ENCODE measurements around the gene TGFBR3L.

Gene TGFBR3L

GRCh38 chr19:7894612-7895309, 19.9 kb upstream of the TGFBR3L start:
- Histone ChIP-seq H3K4me3 (ENCODE audit: low read length in 2 of 2) (no peak overlapping the region), H3K27me3 (ENCODE audit: control insufficient read depth in 2 of 2, insufficient read depth in 2 of 2, low read length in 2 of 2) (no peaks in the 10 kb centered on the region), H3K4me1 (ENCODE audit: control insufficient read depth in 2 of 2, insufficient read depth in 2 of 2, low read length in 2 of 2) (peaks cover 0 to 9% of the 10 kb centered on the region in 2 donors), H3K9me3 (ENCODE audit: control insufficient read depth in 2 of 2, low read length in 2 of 2) (no peaks in the 10 kb centered on the region), H3K9ac (ENCODE audit: low read depth in 1 of 2, low read length in 2 of 2) (peak overlapping the region in 1 of 2 donors; percentile 43), H3K36me3 (ENCODE audit: control insufficient read depth in 2 of 2, insufficient read depth in 2 of 2, low read length in 2 of 2) (no peaks in the 10 kb centered on the region), H3K27ac (ENCODE audit: low read depth in 2 of 2, low read length in 2 of 2) (no peak overlapping the region)

DNA sequence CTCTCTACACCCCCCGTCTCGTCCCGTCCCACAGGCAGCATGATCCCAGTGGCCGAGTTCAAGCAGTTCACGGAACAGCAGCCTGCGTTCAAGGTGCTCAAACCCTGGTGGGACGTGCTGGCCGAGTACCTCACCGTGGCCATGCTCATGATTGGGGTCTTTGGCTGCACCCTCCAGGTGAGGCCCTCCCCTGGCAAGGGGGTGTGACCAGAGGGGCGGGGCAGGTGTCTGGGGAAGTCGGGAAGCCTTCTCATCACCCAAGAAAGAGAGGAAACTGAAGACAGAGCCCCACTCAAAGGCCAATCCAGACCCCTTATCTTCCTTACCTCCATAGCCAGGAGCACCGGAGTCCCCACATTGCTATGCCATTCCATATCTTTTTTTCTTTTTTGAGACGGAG, 19.1 kb upstream of the TGFBR3L start:
- H3K9ac ChIP-seq (ENCODE audit: low read depth in 1 of 2, low read length in 2 of 2) = no peak overlapping the region
- no peaks in the 10 kb centered on the region for H3K27me3 ChIP-seq (ENCODE audit: control insufficient read depth in 2 of 2, insufficient read depth in 2 of 2, low read length in 2 of 2)
- H3K36me3 ChIP-seq (ENCODE audit: control insufficient read depth in 2 of 2, insufficient read depth in 2 of 2, low read length in 2 of 2) = no peaks in the 10 kb centered on the region
- H3K4me1 ChIP-seq (ENCODE audit: control insufficient read depth in 2 of 2, insufficient read depth in 2 of 2, low read length in 2 of 2) = peaks cover 0 to 9% of the 10 kb centered on the region in 2 donors
- no peaks in the 10 kb centered on the region for H3K9me3 ChIP-seq (ENCODE audit: control insufficient read depth in 2 of 2, low read length in 2 of 2)
- no peak overlapping the region for H3K27ac ChIP-seq (ENCODE audit: low read depth in 2 of 2, low read length in 2 of 2)
- no peak overlapping the region for H3K4me3 ChIP-seq (ENCODE audit: low read length in 2 of 2)

GRCh38 chr19:7897292-7897691, 17.3 kb upstream of the TGFBR3L start:
- Histone ChIP-seq H3K4me3 (ENCODE audit: low read length in 2 of 2) (no peak overlapping the region), H3K27me3 (ENCODE audit: control insufficient read depth in 2 of 2, insufficient read depth in 2 of 2, low read length in 2 of 2) (no peaks in the 10 kb centered on the region), H3K9ac (ENCODE audit: low read depth in 1 of 2, low read length in 2 of 2) (no peak overlapping the region), H3K9me3 (ENCODE audit: control insufficient read depth in 2 of 2, low read length in 2 of 2) (no peaks in the 10 kb centered on the region), H3K36me3 (ENCODE audit: control insufficient read depth in 2 of 2, insufficient read depth in 2 of 2, low read length in 2 of 2) (no peaks in the 10 kb centered on the region), H3K27ac (ENCODE audit: low read depth in 2 of 2, low read length in 2 of 2) (no peak overlapping the region), H3K4me1 (ENCODE audit: control insufficient read depth in 2 of 2, insufficient read depth in 2 of 2, low read length in 2 of 2) (peaks cover 0 to 9% of the 10 kb centered on the region in 2 donors)

- no peak overlapping the region for H3K27ac ChIP-seq (ENCODE audit: low read depth in 2 of 2, low read length in 2 of 2)
- peaks cover 8 to 17% of the 10 kb centered on the region in 2 donors for H3K4me1 ChIP-seq (ENCODE audit: control insufficient read depth in 2 of 2, insufficient read depth in 2 of 2, low read length in 2 of 2)
- no peaks in the 10 kb centered on the region for H3K27me3 ChIP-seq (ENCODE audit: control insufficient read depth in 2 of 2, insufficient read depth in 2 of 2, low read length in 2 of 2)
- no peaks in the 10 kb centered on the region for H3K9me3 ChIP-seq (ENCODE audit: control insufficient read depth in 2 of 2, low read length in 2 of 2)
- H3K36me3 ChIP-seq (ENCODE audit: control insufficient read depth in 2 of 2, insufficient read depth in 2 of 2, low read length in 2 of 2) = no peaks in the 10 kb centered on the region
- H3K4me3 ChIP-seq (ENCODE audit: low read length in 2 of 2) = no peak overlapping the region
- no peak overlapping the region for H3K9ac ChIP-seq (ENCODE audit: low read depth in 1 of 2, low read length in 2 of 2)
These were observed 15.7 kb upstream of the TGFBR3L start for GRCh38 chr19:7898967-7899366.

GRCh38 chr19:7899751-7900378, 14.8 kb upstream of the TGFBR3L start:
- H3K4me1 ChIP-seq (ENCODE audit: control insufficient read depth in 2 of 2, insufficient read depth in 2 of 2, low read length in 2 of 2) = peaks cover 13 to 19% of the 10 kb centered on the region in 2 donors
- no peaks in the 10 kb centered on the region for H3K36me3 ChIP-seq (ENCODE audit: control insufficient read depth in 2 of 2, insufficient read depth in 2 of 2, low read length in 2 of 2)
- no peaks in the 10 kb centered on the region for H3K9me3 ChIP-seq (ENCODE audit: control insufficient read depth in 2 of 2, low read length in 2 of 2)
- no peak overlapping the region for H3K27ac ChIP-seq (ENCODE audit: low read depth in 2 of 2, low read length in 2 of 2)
- no peak overlapping the region for H3K9ac ChIP-seq (ENCODE audit: low read depth in 1 of 2, low read length in 2 of 2)
- H3K4me3 ChIP-seq (ENCODE audit: low read length in 2 of 2) = no peak overlapping the region
- H3K27me3 ChIP-seq (ENCODE audit: control insufficient read depth in 2 of 2, insufficient read depth in 2 of 2, low read length in 2 of 2) = no peaks in the 10 kb centered on the region

GRCh38 chr19:7900401-7900870, 14.2 kb upstream of the TGFBR3L start:
- Histone ChIP-seq H3K9ac (ENCODE audit: low read depth in 1 of 2, low read length in 2 of 2) (no peak overlapping the region), H3K36me3 (ENCODE audit: control insufficient read depth in 2 of 2, insufficient read depth in 2 of 2, low read length in 2 of 2) (no peaks in the 10 kb centered on the region), H3K27ac (ENCODE audit: low read depth in 2 of 2, low read length in 2 of 2) (no peak overlapping the region), H3K9me3 (ENCODE audit: control insufficient read depth in 2 of 2, low read length in 2 of 2) (no peaks in the 10 kb centered on the region), H3K4me1 (ENCODE audit: control insufficient read depth in 2 of 2, insufficient read depth in 2 of 2, low read length in 2 of 2) (peaks cover 16 to 19% of the 10 kb centered on the region in 2 donors), H3K4me3 (ENCODE audit: low read length in 2 of 2) (no peak overlapping the region), H3K27me3 (ENCODE audit: control insufficient read depth in 2 of 2, insufficient read depth in 2 of 2, low read length in 2 of 2) (no peaks in the 10 kb centered on the region)

GRCh38 chr19:7900931-7901330, 13.7 kb upstream of the TGFBR3L start:
- H3K9ac ChIP-seq (ENCODE audit: low read depth in 1 of 2, low read length in 2 of 2) = no peak overlapping the region

DNA sequence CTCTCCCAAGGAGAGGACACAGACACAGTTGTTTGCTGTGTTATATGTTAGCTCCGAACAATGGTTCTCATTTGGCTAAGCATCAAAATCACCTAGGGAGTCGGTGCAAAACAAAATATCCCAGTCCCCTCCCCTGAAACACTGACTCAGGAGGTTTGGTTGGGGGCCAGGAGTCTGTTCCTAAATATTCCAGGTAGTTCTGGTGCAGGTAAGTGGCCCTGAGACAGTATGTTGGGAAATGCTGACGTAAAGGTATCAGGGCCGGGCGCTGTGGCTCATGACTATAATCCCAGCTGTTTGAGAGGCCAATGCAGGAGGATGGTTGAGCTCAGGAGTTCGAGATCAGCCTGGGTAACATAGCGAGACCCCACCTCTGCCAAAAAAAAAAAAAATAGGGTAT, 13.3 kb upstream of the TGFBR3L start:
- Histone ChIP-seq H3K36me3 (ENCODE audit: control insufficient read depth in 2 of 2, insufficient read depth in 2 of 2, low read length in 2 of 2) (no peaks in the 10 kb centered on the region), H3K27me3 (ENCODE audit: control insufficient read depth in 2 of 2, insufficient read depth in 2 of 2, low read length in 2 of 2) (no peaks in the 10 kb centered on the region), H3K9me3 (ENCODE audit: control insufficient read depth in 2 of 2, low read length in 2 of 2) (no peaks in the 10 kb centered on the region), H3K4me1 (ENCODE audit: control insufficient read depth in 2 of 2, insufficient read depth in 2 of 2, low read length in 2 of 2) (peaks cover 16 to 19% of the 10 kb centered on the region in 2 donors), H3K9ac (ENCODE audit: low read depth in 1 of 2, low read length in 2 of 2) (no peak overlapping the region), H3K27ac (ENCODE audit: low read depth in 2 of 2, low read length in 2 of 2) (no peak overlapping the region), H3K4me3 (ENCODE audit: low read length in 2 of 2) (no peak overlapping the region)

More at GRCh38 chr19:7900931-7901330, 13.7 kb upstream of the TGFBR3L start:
- no peaks in the 10 kb centered on the region for H3K36me3 ChIP-seq (ENCODE audit: control insufficient read depth in 2 of 2, insufficient read depth in 2 of 2, low read length in 2 of 2)
- H3K9me3 ChIP-seq (ENCODE audit: control insufficient read depth in 2 of 2, low read length in 2 of 2) = no peaks in the 10 kb centered on the region
- peaks cover 16 to 19% of the 10 kb centered on the region in 2 donors for H3K4me1 ChIP-seq (ENCODE audit: control insufficient read depth in 2 of 2, insufficient read depth in 2 of 2, low read length in 2 of 2)
- H3K4me3 ChIP-seq (ENCODE audit: low read length in 2 of 2) = no peak overlapping the region
- no peak overlapping the region for H3K27ac ChIP-seq (ENCODE audit: low read depth in 2 of 2, low read length in 2 of 2)
- no peaks in the 10 kb centered on the region for H3K27me3 ChIP-seq (ENCODE audit: control insufficient read depth in 2 of 2, insufficient read depth in 2 of 2, low read length in 2 of 2)

- Histone ChIP-seq H3K4me1 (ENCODE audit: control insufficient read depth in 2 of 2, insufficient read depth in 2 of 2, low read length in 2 of 2) (peaks cover 16 to 19% of the 10 kb centered on the region in 2 donors), H3K36me3 (ENCODE audit: control insufficient read depth in 2 of 2, insufficient read depth in 2 of 2, low read length in 2 of 2) (no peaks in the 10 kb centered on the region), H3K9ac (ENCODE audit: low read depth in 1 of 2, low read length in 2 of 2) (peak overlapping the region; percentile 76 to 87), H3K9me3 (ENCODE audit: control insufficient read depth in 2 of 2, low read length in 2 of 2) (no peaks in the 10 kb centered on the region), H3K27me3 (ENCODE audit: control insufficient read depth in 2 of 2, insufficient read depth in 2 of 2, low read length in 2 of 2) (no peaks in the 10 kb centered on the region), H3K27ac (ENCODE audit: low read depth in 2 of 2, low read length in 2 of 2) (peak overlapping the region; percentile 78 to 86), H3K4me3 (ENCODE audit: low read length in 2 of 2) (peak overlapping the region; percentile 70 to 91)
These were observed 11.8 kb upstream of the TGFBR3L start for GRCh38 chr19:7902796-7903243.

GRCh38 chr19:7903244-7904073, 11.2 kb upstream of the TGFBR3L start, which contains the start of gene MAP2K7:
Gene MAP2K7, plus strand, starts transcription at chr19:7903877. Its CDS starts 68 bp downstream, at chr19:7903945.
- H3K9me3 ChIP-seq (ENCODE audit: control insufficient read depth in 2 of 2, low read length in 2 of 2) = no peaks in the 10 kb centered on the region
- H3K36me3 ChIP-seq (ENCODE audit: control insufficient read depth in 2 of 2, insufficient read depth in 2 of 2, low read length in 2 of 2) = no peaks in the 10 kb centered on the region
- no peaks in the 10 kb centered on the region for H3K27me3 ChIP-seq (ENCODE audit: control insufficient read depth in 2 of 2, insufficient read depth in 2 of 2, low read length in 2 of 2)
- H3K9ac ChIP-seq (ENCODE audit: low read depth in 1 of 2, low read length in 2 of 2) = peak within 1 kb of the TSS; percentile 81 to 96
- peaks cover 16 to 19% of the 10 kb centered on the region in 2 donors for H3K4me1 ChIP-seq (ENCODE audit: control insufficient read depth in 2 of 2, insufficient read depth in 2 of 2, low read length in 2 of 2)
- peak within 1 kb of the TSS; percentile 84 to 86 for H3K27ac ChIP-seq (ENCODE audit: low read depth in 2 of 2, low read length in 2 of 2)
- peak within 1 kb of the TSS; percentile 84 to 92 for H3K4me3 ChIP-seq (ENCODE audit: low read length in 2 of 2)

All from mucosa of rectum (tissue), 2 donors.